Measurements from ENCODE around the gene ST6GALNAC5. TPM values are rescaled to one million over a fixed set of nuclear protein-coding genes. Genes with fewer than 3 reads are reported as not detected.
"Not testable (repeated sequence)": the region's sequence is repeated elsewhere in the genome, so short reads cannot be mapped to it uniquely, and the experiment has no call there.

The ST6GALNAC5 gene
- total RNA-seq, 6 donors from 2014 or later: 18.9 to 54.9 (median 28.0) TPM

- no peak for ATAC-seq (ENCODE audit: low FRiP score in 2 of 2)
Observed at GRCh38 chr1:76957961-76958360, 90.7 kb downstream of the ST6GALNAC5 start.

DNA sequence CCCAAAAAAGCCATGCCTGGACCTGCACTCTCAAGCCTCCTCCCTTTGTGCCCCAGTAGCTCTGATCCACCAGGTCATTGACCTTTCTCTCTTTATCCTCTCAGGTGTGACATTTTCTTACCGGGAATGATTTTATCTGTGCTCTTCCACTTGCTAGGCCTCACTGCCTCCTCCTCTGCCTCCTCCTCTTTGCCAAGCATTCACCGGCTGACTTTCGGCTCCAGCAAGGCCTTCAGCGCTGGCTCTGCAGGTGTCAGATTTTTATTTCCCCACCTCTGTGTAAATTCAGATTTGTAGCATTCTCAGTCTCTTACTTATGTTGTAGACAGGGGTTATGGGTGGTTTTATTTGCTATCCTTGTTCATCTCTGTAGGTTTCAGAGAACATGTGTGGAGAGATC lies 91.5 kb downstream of the ST6GALNAC5 start:
- Histone ChIP-seq H3K27ac (no peak overlapping the region), H3K4me1 (no peaks in the 10 kb centered on the region), H3K9me3 (no peaks in the 10 kb centered on the region), H3K4me3 (no peak overlapping the region), H3K27me3 (no peaks in the 10 kb centered on the region), H3K36me3 (no peaks in the 10 kb centered on the region)
- no peak for ATAC-seq (ENCODE audit: low FRiP score in 2 of 2)
- DNase-seq: no peak
- 86 to 91% methylated on average over 4 of the region's 4 CpGs for WGBS, 2 donors
- TF ChIP-seq CTCF (IDR thresholded peaks at IDR 0.05) (no peak), POLR2AphosphoS5 (IDR thresholded peaks at IDR 0.05) (no peak), EP300 (IDR thresholded peaks at IDR 0.05) (no peak)

More at GRCh38 chr1:76957961-76958360, 90.7 kb downstream of the ST6GALNAC5 start:
- Histone ChIP-seq H3K27me3 (no peaks in the 10 kb centered on the region), H3K36me3 (no peaks in the 10 kb centered on the region), H3K27ac (no peak overlapping the region), H3K4me3 (no peak overlapping the region), H3K9me3 (no peaks in the 10 kb centered on the region), H3K4me1 (no peaks in the 10 kb centered on the region)
- no peak for TF ChIP-seq POLR2AphosphoS5 (IDR thresholded peaks at IDR 0.05)
- no peak for TF ChIP-seq CTCF (IDR thresholded peaks at IDR 0.05)
- no peak for TF ChIP-seq EP300 (IDR thresholded peaks at IDR 0.05)
- TF ChIP-seq POLR2A (IDR thresholded peaks at IDR 0.05): no peak
- DNase-seq: no peak
- 86 to 94% methylated on average over 8 of the region's 8 CpGs for WGBS, 2 donors

DNA sequence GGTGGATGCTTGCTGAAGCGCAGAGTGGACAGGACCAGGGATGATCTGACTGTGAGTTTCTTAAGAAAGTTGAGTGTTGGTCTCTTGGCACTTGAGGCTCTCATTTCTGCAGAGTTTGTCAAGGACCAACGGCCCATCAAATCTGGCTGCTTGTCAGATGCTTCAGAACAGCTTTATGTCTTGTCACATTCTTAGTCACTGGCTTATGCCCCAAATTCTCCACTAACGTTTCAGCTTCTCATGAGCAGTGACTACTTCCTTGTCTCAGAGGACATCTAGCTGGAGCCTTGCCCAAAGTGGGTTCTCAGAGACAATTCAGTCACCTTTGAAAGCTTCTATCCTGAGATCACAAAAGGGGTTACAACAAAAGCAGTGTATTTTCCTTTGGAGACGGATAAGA lies 92.3 kb downstream of the ST6GALNAC5 start:
- 70 to 71% methylated on average over 4 of the region's 4 CpGs for WGBS, 2 donors
- H3K4me1 ChIP-seq: no peaks in the 10 kb centered on the region
- H3K4me3 ChIP-seq: no peak overlapping the region
- no peaks in the 10 kb centered on the region for H3K9me3 ChIP-seq
- no peaks in the 10 kb centered on the region for H3K36me3 ChIP-seq
- H3K27ac ChIP-seq: no peak overlapping the region
- TF ChIP-seq EP300 (IDR thresholded peaks at IDR 0.05): no peak
- TF ChIP-seq POLR2A (IDR thresholded peaks at IDR 0.05): no peak
- no peak for TF ChIP-seq CTCF (IDR thresholded peaks at IDR 0.05)
- no peak for TF ChIP-seq POLR2AphosphoS5 (IDR thresholded peaks at IDR 0.05)
- H3K27me3 ChIP-seq: no peaks in the 10 kb centered on the region
- DNase-seq (no peak), ATAC-seq (ENCODE audit: low FRiP score in 2 of 2) (no peak)

DNA sequence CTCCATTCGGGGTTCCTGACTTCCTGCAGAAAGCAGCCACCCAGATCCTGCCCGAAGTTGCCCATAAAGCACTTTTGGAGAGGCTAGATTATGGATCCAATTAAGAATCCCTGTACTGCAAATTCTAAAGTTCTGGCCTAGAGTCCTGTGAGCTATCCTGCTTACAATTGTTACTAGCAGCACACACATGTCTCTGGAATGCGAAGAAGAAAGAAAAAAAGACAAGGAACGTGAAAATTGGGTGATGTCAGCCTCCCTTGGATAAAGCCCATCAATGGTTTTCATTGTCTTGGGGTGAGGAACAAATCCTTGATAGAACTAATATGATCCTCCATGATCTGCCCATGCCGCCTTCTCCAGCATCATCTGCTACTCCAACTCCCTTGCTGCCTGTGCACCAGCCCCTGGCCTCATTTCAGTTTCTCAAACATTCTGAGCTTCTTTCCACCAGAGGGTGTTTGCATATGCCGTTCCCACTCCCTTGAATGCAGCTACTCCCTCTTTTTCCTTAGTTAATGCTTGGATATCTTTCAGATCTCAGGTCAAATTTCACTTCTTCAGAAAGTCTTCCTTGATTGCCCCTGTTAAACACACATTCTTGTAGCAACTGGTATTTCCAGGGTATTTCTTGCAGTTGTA lies 94.0 kb downstream of the ST6GALNAC5 start:
- TF ChIP-seq EP300 (IDR thresholded peaks at IDR 0.05) (no peak), POLR2A (IDR thresholded peaks at IDR 0.05) (no peak), CTCF (IDR thresholded peaks at IDR 0.05) (no peak), POLR2AphosphoS5 (IDR thresholded peaks at IDR 0.05) (no peak)
- DNase-seq (no peak), ATAC-seq (ENCODE audit: low FRiP score in 2 of 2) (no peak)
- WGBS, 2 donors: 80 to 82% methylated on average over 6 of the region's 6 CpGs
- Histone ChIP-seq H3K27ac (no peak overlapping the region), H3K4me3 (no peak overlapping the region), H3K4me1 (no peaks in the 10 kb centered on the region), H3K9me3 (no peaks in the 10 kb centered on the region), H3K36me3 (no peaks in the 10 kb centered on the region), H3K27me3 (no peaks in the 10 kb centered on the region)

- Histone ChIP-seq H3K4me3 (no peak overlapping the region), H3K4me1 (no peaks in the 10 kb centered on the region), H3K36me3 (no peaks in the 10 kb centered on the region), H3K9me3 (no peaks in the 10 kb centered on the region), H3K27ac (no peak overlapping the region), H3K27me3 (no peaks in the 10 kb centered on the region)
- DNase-seq: no peak
- no peak for TF ChIP-seq POLR2AphosphoS5 (IDR thresholded peaks at IDR 0.05)
- TF ChIP-seq POLR2A (IDR thresholded peaks at IDR 0.05): no peak
- TF ChIP-seq CTCF (IDR thresholded peaks at IDR 0.05): no peak
- no peak for ATAC-seq (ENCODE audit: low FRiP score in 2 of 2)
Observed at GRCh38 chr1:76961820-76962207, 94.5 kb downstream of the ST6GALNAC5 start.

DNA sequence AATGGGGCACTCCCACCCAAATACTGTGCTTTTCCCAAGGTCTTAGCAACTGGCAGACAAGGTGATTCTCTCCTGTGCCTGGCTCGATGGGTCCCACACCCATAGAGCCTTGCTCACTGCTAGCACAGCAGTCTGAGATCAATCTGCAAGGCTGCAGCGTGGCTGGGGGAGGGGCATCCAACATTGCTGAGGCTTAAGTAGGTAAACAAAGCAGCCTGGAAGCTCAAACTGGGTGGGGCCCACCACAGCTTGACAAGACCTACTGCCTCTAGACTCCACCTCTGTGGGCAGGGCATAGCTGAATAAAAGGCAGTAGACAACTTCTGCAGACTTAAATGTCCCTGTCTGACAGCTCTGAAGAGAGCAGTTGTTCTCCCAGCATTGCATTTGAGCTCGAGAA lies 114.0 kb downstream of the ST6GALNAC5 start:
- 47% methylated on average over 3 of the region's 3 CpGs; no CpG with 5 or more reads in 1 of the 2 donors for WGBS, 2 donors
- not testable (repeated sequence) for H3K4me1 ChIP-seq; ATAC-seq (ENCODE audit: low FRiP score in 2 of 2); H3K36me3 ChIP-seq; H3K4me3 ChIP-seq; H3K27me3 ChIP-seq; DNase-seq; H3K27ac ChIP-seq; H3K9me3 ChIP-seq
